ENCODE results near the gene ZFP3. TPM values are rescaled to one million over a fixed set of nuclear protein-coding genes. Genes with fewer than 3 reads are reported as not detected.
"Not testable (repeated sequence)": the region's sequence is repeated elsewhere in the genome, so short reads cannot be mapped to it uniquely, and the experiment has no call there.

ZFP3 gene
- total RNA-seq, 1 experiment from 2014 or later, result 0.11 TPM

GRCh38 chr17:5124896-5125295 is 46.6 kb downstream of the ZFP3 start:
- not testable (repeated sequence) for H2BK120ac ChIP-seq (ENCODE audit: low read depth, low read length, poor library complexity, severe bottlenecking); H3K56ac ChIP-seq (ENCODE audit: insufficient read length, low read depth, low read length); H4K20me1 ChIP-seq (ENCODE audit: control insufficient read depth, insufficient read depth, insufficient read length); H4K8ac ChIP-seq (replicated peaks; ENCODE audit: insufficient read length, low read depth, low read length); H3K14ac ChIP-seq (ENCODE audit: insufficient read depth, low read length); H4K5ac ChIP-seq (ENCODE audit: insufficient read length, low read depth, low read length); H3K9me3 ChIP-seq (ENCODE audit: control insufficient read depth, low read depth, low read length); DNase-seq; H3K27me3 ChIP-seq (ENCODE audit: insufficient read depth, low read length); H3K4me1 Mint-ChIP-seq; H3K79me2 ChIP-seq (ENCODE audit: insufficient read depth, low read length); H3K9ac ChIP-seq (ENCODE audit: extremely low read depth, insufficient read length, low read length); H2BK20ac ChIP-seq (ENCODE audit: low read depth, low read length, poor library complexity, severe bottlenecking); H3K23me2 ChIP-seq (ENCODE audit: insufficient read length, low read depth, low read length, poor library complexity, severe bottlenecking); H3K23ac ChIP-seq (ENCODE audit: insufficient read length, low read depth, low read length); H3K4me1 ChIP-seq (ENCODE audit: insufficient read depth, low read length); H3K36me3 Mint-ChIP-seq (ENCODE audit: insufficient read depth in 1 of 3, low read depth in 3 of 3); H2BK15ac ChIP-seq (ENCODE audit: low read depth, low read length); H2BK12ac ChIP-seq (ENCODE audit: insufficient read length, low read depth, low read length); H3K4me3 Mint-ChIP-seq; H4K91ac ChIP-seq (ENCODE audit: insufficient read length, low read depth, low read length); H3K4me2 ChIP-seq (ENCODE audit: insufficient read depth, insufficient read length, low read length); H2AFZ ChIP-seq (ENCODE audit: low read length); H2BK5ac ChIP-seq (ENCODE audit: insufficient read length, low read length); H3K4ac ChIP-seq (ENCODE audit: low read depth, low read length); H3T11ph ChIP-seq (ENCODE audit: low read length); H2AK5ac ChIP-seq (ENCODE audit: insufficient read length, low read length); H3K18ac ChIP-seq (ENCODE audit: insufficient read length, low read depth, low read length); H3K27ac Mint-ChIP-seq; H3K79me1 ChIP-seq (ENCODE audit: insufficient read depth, low read depth, low read length, poor library complexity, severe bottlenecking); H3K9me3 Mint-ChIP-seq; H3K27ac ChIP-seq (ENCODE audit: insufficient read length, low read depth, low read length)
- no CpG with 5 or more reads among the region's 7 CpGs for WGBS (ENCODE audit: extremely low coverage, insufficient read length, low lambda C conversion rate)
- peaks cover 55% of the 10 kb centered on the region for H3K27me3 Mint-ChIP-seq (ENCODE audit: low read depth)

Data from H9 (cell line).